GM18519 (cell line): ENCODE measurements around the gene PTEN.
A peak's percentile ranks its signal among the peaks of the same experiment; 100 is the strongest.
"Not testable (repeated sequence)": the region's sequence is repeated elsewhere in the genome, so short reads cannot be mapped to it uniquely, and the experiment has no call there.

Experiments used
- ATAC-seq: cut with Tn5 transposase; IDR thresholded peaks from one replicate; pipeline ENCODE4 v1.9.1; 2021; ENCODE audit warnings: mild to moderate bottlenecking, moderate library complexity; ENCODE audit not compliant: unreplicated experiment, low FRiP score

Gene PTEN

GRCh38 chr10:87844837-87845623, 18.4 kb upstream of the PTEN start:
- no peak for ATAC-seq

- no peak for ATAC-seq
These were observed 17.8 kb upstream of the PTEN start for GRCh38 chr10:87845624-87845998.

GRCh38 chr10:87846023-87846422, 17.4 kb upstream of the PTEN start:
- ATAC-seq = no peak

GRCh38 chr10:87846711-87847110, 16.7 kb upstream of the PTEN start:
- not testable (repeated sequence) for ATAC-seq

GRCh38 chr10:87847550-87847949, 15.9 kb upstream of the PTEN start:
- no peak for ATAC-seq

- ATAC-seq = no peak
These were observed 14.4 kb upstream of the PTEN start for GRCh38 chr10:87849001-87849400.

GRCh38 chr10:87850742-87851205, 12.7 kb upstream of the PTEN start:
- ATAC-seq = no peak

GRCh38 chr10:87852089-87852488, 11.3 kb upstream of the PTEN start:
- no peak for ATAC-seq

GRCh38 chr10:87855247-87855646, 8.2 kb upstream of the PTEN start:
- ATAC-seq = not testable (repeated sequence)

GRCh38 chr10:87855665-87856064, 7.8 kb upstream of the PTEN start:
- ATAC-seq = not testable (repeated sequence)

- ATAC-seq = no peak
These were observed 3.1 kb upstream of the PTEN start for GRCh38 chr10:87860156-87860795.

GRCh38 chr10:87860816-87861403, 2.5 kb upstream of the PTEN start:
- no peak for ATAC-seq

- peak; percentile 9 for ATAC-seq
These were observed 1.9 kb upstream of the PTEN start for GRCh38 chr10:87861566-87861952.

- peak; percentile 36 for ATAC-seq
These were observed 1.3 kb upstream of the PTEN start for GRCh38 chr10:87861953-87862678.

GRCh38 chr10:87862679-87863052, 759 bp upstream of the PTEN start:
- ATAC-seq = no peak

GRCh38 chr10:87863951-87864495, 598 bp downstream of the PTEN start:
- ATAC-seq = not testable (repeated sequence)

- ATAC-seq = no peak
These were observed 1.2 kb downstream of the PTEN start for GRCh38 chr10:87864496-87865059.

GRCh38 chr10:87865241-87865881, 1.9 kb downstream of the PTEN start:
- ATAC-seq = no peak

- ATAC-seq = no peak
These were observed 3.1 kb downstream of the PTEN start for GRCh38 chr10:87866412-87866974.

GRCh38 chr10:87867453-87867852, 4.0 kb downstream of the PTEN start:
- ATAC-seq = no peak
